ENCODE results near the gene DLG3.
A peak's percentile ranks its signal among the peaks of the same experiment; 100 is the strongest.

The DLG3 gene

GRCh38 chrX:70437921-70438665, 6.5 kb upstream of the DLG3 start:
- no peak for DNase-seq

DNA sequence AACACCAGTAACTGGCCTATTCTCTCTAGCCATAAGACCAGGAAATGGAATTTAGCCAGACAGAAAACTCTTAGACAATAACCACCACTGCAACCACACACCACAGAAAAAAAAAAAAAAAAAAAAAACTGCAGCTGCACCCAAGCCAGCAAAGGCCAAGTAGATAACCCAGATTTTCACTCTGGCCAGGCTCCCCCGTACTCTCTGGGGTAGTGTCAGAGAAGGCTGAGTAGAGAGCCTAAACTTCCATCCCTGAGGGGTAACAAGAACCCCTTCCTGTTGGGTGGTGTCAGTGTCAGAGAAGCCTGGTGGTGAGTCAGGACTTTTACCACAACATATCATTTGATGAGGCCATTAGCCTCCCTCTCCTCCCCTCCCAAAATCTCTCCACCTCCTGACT, 5.6 kb upstream of the DLG3 start:
- DNase-seq: no peak

GRCh38 chrX:70442224-70442623, 2.4 kb upstream of the DLG3 start:
- DNase-seq: no peak

DNA sequence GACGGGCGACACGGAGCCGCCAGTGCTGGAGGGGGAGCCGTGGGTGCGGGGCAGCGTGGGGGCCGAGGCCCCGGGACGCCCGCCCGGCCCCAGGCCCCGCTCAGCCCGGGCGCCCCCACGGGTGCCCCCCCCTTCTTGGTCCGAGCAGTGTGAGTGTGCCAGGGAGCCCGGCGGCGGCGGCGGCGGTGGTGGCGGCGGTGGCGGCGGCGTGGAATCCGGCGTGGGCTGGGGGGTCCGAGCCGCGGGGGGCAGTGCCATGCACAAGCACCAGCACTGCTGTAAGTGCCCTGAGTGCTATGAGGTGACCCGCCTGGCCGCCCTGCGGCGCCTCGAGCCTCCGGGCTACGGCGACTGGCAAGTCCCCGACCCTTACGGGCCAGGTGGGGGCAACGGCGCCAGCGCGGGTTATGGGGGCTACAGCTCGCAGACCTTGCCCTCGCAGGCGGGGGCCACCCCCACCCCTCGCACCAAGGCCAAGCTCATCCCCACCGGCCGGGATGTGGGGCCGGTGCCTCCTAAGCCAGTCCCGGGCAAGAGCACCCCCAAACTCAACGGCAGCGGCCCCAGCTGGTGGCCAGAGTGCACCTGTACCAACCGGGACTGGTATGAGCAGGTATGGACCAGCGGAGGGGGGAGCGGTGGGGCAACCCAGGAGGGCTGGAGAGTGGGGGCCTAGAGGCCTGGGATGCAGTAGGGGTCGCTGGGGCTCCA, 466 bp downstream of the DLG3 start:
- no peak for DNase-seq

- DNase-seq: no peak
Observed at GRCh38 chrX:70445951-70446350, 1.3 kb downstream of the DLG3 start.

- no peak for DNase-seq
Observed at GRCh38 chrX:70446380-70447350, 2.0 kb downstream of the DLG3 start.

- no peak for DNase-seq
Observed at GRCh38 chrX:70449457-70449966, 4.9 kb downstream of the DLG3 start.

DNA sequence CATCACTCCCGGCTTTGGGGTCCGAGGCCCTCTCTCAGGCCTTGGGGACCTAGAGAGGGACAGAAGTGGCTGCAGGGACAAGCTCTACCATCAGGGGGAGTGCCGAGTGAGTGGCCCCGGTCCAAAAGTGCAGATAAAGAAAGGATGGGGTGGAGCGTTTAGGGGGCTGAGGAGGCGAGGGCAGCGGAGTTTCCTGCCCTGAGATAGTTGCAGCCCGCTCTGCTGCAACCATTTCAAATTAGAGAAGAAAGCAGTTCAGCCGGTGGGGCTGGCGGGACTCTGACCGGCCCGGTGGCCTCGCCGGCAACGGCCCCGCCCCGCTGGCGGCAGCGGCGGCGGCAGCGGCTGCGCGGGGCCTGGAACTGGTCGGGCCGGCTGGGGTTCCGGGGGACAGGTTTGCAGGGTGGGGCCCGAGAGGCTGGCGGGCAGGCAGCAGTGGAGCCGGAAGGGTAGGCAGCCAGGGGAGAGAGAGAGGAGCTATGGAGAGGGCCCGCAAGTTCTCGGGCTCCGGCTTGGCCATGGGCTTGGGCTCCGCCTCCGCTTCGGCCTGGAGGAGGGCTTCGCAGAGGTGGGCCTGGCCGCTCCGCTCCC, 7.6 kb downstream of the DLG3 start:
- peak in 1 of 2 donors; percentile 32 for DNase-seq

DNA sequence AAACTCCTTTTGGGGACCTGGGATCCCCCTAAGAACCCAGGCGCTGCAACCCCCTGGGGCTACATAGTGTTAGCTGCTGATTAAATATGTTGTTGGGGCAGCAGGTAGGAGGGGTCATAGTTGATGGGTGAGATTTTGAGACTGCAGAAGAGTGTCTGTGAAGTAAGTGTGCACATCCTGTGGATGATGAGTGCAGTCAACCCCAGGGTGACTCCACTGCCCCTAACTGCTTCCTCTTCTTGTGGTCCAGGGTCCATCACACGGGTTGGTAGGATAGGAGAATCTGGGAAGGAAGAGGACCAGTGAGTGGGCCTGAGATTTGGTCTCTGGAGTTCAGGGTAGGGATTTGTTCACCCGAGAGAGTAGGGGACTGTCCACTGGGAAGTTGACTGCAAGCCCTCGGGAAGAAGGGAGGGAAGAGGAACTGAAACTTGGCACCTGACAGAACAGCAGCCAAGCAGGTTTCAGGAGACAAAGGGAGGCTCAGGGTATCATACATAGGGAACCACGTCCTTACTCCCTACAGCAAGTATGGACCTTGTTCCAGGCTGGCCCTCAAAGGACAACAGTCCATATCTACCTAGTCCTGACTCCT, 8.5 kb downstream of the DLG3 start:
- no peak for DNase-seq

- DNase-seq: peak in 1 of 2 donors; percentile 18
Observed at GRCh38 chrX:70454441-70455365, 10.1 kb downstream of the DLG3 start.

DNA sequence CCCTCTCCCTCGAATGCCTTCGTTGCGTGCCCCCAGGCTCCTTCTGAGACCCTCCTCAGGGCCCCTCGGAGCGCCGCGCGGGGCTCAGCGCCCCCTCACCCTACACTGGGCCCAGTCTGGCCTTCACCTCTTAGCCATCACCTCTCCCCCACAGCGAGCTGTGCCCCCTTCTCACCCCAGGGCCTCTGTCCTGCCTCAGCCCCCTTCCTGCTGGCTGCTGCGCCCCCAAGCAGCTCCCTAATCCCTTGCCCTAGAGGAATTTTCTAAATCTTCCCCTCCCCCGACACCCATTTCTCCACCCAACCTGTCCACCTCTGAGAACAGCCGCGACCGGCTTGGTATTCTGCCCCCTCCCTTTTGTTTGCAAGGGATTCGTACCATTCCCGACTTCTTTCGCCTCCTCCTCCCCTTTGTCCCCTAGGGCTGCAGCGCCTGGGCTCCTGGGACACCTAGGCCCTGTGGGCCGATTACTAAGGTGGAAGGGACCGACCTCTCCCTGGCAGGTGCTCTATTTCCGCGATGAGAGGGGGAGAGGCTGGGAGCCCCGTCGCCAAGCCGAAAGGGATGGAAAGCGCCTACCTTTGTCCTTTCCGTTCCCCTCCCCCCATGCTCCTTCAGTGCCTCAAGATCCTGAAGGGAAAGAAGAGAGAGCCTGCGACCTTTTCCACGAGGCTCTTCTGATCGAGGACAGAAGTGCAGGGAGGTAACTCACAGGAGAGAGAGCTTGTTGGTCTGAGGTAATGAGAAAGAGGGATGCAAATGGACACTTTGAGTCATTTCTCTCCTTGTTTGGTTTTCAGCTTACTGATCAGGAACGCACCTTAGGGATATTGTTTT, 10.9 kb downstream of the DLG3 start:
- no peak for DNase-seq

DNA sequence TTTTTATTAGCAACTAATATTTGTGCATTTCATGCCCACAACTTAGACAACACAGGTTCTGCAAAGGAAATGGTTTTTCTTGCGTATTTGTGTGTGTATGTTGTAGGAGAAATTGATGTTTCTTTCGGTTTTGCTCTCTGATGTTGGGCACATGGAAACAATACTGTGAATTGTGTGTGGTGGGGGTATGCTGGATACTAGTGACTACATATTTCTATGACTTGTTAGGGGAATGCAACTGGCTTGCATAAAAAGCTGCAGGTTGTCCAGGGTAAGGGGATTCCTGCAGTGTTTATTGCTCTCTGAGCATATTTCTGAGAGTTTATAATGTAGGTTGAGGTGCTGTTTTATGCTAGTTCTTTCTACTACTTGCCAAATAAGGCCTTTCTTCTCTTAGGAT, 11.6 kb downstream of the DLG3 start:
- no peak for DNase-seq

DNA sequence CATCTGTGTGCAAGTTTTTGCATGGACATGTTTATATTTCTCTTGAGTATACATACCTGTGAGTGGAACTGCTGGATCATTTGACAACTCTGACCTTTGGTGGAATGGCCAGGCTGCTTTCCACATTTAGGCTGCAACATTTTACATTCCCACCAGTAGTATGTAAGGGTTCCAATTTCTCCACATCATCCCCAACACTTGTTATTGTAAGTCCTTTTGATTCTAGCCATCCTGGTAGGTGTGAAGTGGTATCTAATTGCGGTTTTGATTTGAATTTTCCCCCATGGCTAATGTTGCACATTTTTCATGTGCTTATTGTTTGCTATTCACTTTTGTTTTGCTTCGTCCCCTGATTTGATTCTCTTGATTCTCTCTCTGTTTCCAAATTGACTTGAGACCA, 16.4 kb downstream of the DLG3 start:
- no peak for DNase-seq

GRCh38 chrX:70464051-70464450, 19.4 kb downstream of the DLG3 start:
- DNase-seq: no peak

- no peak for DNase-seq
Observed at GRCh38 chrX:70466968-70467367, 22.3 kb downstream of the DLG3 start.

DNA sequence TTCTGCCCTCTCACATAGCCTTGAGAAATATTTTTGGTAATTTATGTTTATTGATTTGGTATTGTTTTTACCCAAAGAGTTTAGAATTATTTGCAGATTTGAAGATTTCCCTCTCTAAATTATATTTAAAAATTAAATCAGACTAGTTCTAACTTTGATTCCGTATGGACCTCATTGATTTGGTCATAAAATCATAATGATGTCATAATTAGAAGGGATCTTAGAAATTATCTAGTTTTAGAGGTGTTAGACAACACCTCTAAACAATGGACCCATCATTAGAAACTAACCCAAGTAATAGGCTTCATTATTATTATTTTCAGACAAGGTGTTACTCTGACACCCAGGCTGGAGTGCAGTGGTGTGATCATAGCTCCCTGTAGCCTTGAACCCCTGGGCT, 24.1 kb downstream of the DLG3 start:
- DNase-seq: no peak

GRCh38 chrX:70470850-70471289, 26.2 kb downstream of the DLG3 start:
- DNase-seq: no peak

DNA sequence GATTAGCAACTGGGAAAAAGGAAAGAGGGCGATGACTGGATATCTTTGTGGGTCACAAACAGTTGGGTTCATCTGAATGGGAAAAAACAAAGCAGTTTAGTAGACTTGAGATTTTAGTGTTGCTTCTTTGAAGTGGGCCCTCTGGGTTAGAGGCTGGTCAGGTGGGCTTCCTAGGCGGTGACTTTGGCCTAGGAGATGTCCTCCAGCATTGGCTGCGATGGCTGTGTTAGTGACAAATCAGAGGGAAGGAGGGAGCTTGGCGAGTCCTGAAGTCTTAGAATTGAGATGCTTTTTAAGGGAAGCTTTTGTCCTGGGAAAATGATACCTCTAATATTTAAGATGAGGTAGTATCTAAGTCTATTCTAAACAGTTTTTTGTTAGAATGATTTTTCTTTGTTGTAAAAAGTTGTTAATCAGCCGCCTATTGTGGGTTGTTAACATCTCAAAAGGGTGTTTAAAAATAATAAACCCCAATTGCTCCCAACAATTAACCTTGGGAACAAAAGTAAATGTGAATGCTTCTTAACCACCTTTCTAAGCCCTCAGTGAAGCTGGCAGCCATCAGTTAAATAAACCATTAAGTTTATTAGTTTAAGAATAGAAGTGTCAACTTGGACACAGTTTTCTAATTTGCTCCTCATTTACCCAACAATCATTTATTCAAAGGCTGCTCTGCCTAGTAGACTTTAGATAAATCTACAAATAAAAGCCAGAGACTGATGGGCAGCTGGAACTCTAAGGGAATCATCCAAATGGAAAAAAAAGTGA, 31.7 kb downstream of the DLG3 start:
- DNase-seq: no peak
